Measurements from ENCODE around the gene KREMEN1.

DNA sequence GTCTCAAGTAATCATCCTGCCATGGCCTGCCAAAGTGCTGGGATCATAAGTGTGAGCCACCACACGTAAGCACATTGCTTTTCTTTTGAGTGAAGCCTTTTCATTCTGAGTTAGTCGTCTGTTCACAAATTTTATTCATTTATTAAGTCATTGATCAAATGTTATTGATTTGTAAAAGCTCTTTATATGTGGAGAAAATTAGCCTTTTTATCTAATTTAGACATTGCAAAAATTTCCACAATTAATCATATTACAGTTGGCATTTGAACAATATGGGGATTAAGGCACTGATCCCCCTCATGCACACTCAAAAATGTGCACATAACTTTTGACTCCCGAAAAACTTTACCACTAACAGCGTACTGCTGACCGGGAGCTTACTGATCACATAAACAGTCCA, 125.4 kb downstream of the KREMEN1 start:
- TF ChIP-seq, protein P1, sequence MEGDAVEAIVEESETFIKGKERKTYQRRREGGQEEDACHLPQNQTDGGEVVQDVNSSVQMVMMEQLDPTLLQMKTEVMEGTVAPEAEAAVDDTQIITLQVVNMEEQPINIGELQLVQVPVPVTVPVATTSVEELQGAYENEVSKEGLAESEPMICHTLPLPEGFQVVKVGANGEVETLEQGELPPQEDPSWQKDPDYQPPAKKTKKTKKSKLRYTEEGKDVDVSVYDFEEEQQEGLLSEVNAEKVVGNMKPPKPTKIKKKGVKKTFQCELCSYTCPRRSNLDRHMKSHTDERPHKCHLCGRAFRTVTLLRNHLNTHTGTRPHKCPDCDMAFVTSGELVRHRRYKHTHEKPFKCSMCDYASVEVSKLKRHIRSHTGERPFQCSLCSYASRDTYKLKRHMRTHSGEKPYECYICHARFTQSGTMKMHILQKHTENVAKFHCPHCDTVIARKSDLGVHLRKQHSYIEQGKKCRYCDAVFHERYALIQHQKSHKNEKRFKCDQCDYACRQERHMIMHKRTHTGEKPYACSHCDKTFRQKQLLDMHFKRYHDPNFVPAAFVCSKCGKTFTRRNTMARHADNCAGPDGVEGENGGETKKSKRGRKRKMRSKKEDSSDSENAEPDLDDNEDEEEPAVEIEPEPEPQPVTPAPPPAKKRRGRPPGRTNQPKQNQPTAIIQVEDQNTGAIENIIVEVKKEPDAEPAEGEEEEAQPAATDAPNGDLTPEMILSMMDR (IDR thresholded peaks at IDR 0.05; ENCODE audit: insufficient read depth, low read length) = no peak
- TF ChIP-seq GABPA (IDR thresholded peaks at IDR 0.05; ENCODE audit: low read depth) (no peak), POLR2AphosphoS5 (IDR thresholded peaks at IDR 0.05; ENCODE audit: low read depth) (no peak)
- TF ChIP-seq, protein P2, sequence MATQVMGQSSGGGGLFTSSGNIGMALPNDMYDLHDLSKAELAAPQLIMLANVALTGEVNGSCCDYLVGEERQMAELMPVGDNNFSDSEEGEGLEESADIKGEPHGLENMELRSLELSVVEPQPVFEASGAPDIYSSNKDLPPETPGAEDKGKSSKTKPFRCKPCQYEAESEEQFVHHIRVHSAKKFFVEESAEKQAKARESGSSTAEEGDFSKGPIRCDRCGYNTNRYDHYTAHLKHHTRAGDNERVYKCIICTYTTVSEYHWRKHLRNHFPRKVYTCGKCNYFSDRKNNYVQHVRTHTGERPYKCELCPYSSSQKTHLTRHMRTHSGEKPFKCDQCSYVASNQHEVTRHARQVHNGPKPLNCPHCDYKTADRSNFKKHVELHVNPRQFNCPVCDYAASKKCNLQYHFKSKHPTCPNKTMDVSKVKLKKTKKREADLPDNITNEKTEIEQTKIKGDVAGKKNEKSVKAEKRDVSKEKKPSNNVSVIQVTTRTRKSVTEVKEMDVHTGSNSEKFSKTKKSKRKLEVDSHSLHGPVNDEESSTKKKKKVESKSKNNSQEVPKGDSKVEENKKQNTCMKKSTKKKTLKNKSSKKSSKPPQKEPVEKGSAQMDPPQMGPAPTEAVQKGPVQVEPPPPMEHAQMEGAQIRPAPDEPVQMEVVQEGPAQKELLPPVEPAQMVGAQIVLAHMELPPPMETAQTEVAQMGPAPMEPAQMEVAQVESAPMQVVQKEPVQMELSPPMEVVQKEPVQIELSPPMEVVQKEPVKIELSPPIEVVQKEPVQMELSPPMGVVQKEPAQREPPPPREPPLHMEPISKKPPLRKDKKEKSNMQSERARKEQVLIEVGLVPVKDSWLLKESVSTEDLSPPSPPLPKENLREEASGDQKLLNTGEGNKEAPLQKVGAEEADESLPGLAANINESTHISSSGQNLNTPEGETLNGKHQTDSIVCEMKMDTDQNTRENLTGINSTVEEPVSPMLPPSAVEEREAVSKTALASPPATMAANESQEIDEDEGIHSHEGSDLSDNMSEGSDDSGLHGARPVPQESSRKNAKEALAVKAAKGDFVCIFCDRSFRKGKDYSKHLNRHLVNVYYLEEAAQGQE (IDR thresholded peaks at IDR 0.05; ENCODE audit: insufficient replicate concordance, low read depth) = no peak

Measured in HL-60 (cell line).